EH (cell line): ENCODE measurements around the gene TRMT1.

Experiments
- DNase-seq: peaks from one replicate; pipeline ENCODE4 v3.0.0-alpha.2; 2015; ENCODE audit warnings: low read depth

TRMT1 gene

DNA sequence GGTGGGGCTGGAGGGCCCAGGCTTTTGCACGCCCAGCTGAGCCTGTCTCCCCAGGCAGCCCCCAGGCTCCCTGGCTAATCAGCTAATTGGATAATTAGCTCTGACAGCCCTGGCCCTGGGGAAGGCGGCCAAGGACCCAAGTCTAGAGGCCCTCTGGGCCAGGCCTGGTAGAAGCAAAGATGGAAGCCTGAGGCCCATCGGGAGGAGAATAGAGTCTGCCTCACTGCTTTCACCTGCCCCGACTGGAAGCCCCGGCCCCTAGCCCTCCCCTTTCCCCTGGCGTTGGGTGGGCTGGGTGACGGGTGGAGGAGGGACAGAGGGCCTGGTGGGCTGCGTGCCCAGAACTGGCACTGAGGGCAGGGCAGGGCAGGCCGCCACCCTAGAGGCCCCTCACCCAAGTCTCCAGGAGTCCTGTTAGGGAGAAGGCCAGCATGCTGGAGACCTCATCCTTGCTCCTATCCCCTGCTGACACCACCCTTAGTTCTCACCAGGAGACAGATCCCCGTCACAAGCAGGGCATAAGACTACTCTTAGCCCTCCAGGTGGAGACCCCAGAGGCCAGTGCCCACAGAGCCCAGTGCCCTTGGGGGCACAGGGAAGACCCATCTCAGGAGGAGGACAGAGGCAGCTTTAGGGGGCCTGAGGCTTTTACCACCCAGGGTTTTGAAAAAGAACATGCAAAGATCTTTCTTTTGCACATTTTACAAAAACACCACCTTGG is 25.9 kb downstream of the TRMT1 start:
- no peak for DNase-seq

DNA sequence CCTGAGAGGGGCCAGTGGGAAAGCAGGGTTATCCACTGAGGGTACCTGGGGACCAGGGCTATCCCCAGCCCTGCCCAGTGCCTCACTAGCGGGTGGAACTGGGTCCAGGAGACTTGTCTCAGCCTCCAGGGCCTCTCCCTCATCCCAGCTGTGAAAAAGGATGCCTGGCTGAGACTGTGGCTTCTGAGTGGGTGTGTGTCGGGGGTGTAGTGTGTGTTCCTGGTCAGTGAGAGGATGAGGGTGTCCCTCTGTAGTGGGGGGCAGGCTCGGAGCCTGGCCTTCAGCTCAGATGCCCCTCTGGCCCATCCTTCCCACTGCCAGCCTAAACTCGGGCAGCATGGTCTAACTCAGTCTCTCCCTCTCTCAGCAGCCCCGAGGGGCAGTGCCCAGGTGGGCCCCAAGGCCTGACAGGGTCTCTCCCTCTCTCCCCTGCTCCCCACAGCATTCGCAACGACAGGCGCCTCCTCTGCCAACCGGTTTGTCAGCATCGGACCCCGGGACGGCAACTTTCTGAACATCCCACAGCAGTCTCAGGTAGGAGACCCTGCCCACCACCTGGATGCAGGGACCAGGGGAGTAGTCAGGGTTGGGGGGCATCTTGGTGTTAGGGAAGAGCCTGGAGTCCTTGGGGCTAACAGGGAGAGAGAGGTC is 26.6 kb downstream of the TRMT1 start:
- DNase-seq: no peak

DNA sequence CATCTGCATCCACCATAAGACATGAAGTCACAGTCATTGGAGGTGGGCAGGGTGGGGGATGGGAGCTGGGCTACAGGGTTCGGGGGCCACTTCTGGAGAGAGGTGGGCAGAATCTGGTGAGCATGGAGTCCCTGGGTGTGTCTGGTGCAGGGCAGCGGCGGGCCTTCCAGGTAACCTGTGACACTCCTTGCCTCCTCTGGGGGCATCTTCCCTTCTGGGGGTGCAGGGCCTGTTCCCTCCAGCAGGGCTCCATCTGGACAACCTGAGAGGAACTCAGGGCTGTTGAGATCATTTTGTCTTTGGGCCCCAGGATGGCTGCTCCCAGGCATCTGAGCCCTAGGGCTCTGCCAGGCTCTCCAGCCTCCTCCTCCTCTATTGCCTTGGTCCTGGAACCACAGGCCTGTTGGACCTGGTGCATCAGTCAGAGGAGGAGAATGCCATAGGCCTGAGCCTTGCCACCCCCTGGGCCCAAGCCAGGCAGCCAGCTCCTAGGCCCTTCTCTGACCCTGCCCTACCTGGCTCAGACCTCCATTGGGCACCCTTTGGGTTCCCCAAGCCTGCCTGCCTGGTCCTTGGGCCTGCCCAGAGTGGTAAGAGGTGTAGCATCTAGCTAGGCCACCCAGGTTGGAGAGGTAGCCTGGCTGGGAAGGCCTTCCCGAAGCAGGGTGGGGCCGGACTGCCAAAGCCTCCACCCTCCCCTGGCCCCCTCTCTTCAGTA is 27.2 kb downstream of the TRMT1 start:
- DNase-seq: no peak

DNA sequence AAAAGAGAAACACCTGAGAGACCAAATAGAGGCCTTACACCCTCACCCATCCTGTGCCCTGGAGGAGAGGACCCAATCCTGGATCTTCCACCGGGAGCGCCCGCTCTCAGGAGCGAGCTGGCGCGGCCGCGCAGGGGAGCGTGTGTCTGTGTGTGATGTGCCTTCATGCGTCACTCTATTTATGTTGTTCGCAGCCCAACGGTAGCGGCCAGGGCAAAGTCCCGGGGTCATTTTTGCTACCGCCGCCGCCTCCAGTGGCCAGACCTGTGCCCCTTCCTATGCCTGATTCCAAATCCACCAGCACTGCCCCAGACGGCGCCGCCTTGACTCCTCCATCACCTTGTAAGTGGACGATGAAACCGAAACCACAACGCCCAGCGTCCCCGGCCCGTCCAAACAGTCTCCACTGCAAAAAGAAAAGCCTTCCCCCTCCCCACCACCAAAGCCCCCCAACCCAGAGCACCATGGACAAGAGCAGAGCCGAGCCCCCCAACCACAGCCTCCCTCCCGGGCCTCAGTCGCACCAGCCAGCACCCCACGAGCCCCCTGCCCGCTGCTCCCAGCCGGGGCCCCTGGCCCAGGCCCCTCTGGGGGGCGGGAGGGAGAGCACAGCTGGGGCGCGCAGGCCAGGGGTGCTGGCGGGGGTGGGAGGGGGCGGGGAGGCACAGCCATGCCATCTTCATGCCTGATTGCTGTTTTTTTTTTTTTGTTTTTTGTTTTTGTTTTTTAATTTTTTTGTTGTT is 28.6 kb downstream of the TRMT1 start:
- DNase-seq: no peak

DNA sequence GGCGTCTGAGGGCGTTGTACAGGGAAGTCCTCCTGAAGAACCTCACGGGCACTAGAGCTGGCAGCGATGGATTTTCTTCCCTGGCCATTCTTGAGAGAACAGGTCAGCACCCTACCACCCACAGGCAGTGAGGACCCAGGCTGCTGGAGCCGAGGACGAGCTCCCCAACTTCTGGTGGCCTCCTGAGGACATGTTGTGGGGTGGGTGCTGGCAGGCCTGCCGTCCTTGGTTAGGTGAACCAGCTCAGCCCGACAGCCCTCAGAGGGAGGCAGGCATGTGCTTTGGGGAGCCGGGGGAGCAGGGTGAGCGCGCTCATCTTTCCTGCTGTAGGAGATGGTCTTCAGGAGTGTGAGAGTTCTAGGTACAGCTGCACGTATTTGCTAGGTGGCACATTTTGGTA is 29.2 kb downstream of the TRMT1 start:
- DNase-seq: no peak

DNA sequence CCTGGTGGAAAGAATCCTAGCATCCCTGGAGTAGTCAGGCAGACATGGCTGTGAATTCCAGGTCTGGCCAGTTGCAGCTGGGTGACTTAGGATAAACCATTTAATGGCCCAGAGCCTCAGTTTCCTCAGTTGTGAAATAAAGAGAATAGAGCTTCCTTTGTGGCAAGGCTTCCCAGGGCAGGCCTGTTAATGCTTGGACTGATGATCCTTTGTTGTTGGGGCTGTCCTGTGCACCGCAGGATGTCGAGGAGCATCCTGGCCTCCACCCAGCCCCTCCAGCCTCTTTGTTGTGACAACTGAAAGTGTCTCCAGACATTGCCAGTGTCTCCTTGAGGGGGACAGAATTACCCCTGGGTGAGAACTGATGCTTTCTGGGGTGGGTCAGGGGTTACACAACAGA is 30.2 kb downstream of the TRMT1 start:
- DNase-seq: no peak

DNA sequence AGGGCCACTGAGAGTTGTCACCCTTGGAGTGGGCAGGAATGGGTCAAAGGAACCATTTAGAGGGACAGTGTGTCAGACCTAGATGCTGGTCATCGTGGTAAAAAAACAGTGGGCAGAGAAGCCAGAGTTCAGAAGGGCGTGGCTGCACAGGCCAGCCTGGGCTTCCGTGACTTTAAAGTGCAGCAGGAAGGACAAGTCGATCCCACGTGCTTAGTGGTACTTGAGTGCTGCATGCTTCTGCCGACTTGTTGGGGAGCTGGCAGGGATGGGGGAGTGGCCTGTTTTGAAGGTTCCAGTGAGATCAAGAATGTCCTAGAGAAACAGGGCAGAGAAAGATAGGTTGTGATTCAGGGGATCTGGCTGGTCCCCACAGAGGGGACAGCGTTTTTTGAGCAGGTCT is 30.9 kb downstream of the TRMT1 start:
- DNase-seq: no peak

DNA sequence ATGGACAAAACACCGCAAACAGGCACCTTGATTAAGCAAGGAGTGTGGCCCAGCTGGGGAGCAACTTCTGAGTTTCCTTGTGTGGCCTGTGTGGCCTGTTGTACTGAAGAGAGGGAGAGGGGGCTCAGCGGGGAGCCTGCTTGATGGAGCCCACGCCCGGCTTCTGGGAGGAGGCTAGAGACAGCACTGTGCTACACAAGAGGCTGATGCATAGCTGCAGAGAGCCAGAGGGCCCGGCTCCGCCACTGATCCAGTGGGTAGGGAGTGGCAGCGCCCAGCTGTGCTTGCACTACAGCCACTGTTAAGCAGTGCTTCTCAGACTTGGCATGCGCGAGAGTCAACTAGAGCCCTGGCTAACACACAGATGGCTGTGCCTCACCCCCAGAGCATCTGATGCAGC is 32.9 kb downstream of the TRMT1 start:
- DNase-seq: no peak

DNA sequence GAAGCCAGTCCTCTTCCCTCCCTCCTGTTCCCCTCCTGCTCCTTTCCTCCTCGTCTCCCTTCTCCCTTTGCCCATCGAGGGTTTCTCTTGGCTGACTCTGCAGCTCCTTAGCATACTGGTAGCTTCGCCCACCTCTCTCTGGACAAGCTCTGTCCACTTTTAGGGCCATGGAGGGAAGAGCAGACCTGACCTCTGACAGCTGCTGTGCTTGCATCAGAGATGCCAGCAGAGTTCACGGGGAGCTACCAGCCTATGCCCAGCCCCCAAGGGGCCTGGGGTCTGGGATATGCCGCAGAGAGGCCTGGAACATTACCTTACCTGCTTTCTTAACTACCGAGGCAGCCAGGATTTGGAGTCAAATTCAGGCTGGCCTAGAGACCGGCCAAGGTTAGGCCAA is 33.5 kb downstream of the TRMT1 start:
- no peak for DNase-seq

DNA sequence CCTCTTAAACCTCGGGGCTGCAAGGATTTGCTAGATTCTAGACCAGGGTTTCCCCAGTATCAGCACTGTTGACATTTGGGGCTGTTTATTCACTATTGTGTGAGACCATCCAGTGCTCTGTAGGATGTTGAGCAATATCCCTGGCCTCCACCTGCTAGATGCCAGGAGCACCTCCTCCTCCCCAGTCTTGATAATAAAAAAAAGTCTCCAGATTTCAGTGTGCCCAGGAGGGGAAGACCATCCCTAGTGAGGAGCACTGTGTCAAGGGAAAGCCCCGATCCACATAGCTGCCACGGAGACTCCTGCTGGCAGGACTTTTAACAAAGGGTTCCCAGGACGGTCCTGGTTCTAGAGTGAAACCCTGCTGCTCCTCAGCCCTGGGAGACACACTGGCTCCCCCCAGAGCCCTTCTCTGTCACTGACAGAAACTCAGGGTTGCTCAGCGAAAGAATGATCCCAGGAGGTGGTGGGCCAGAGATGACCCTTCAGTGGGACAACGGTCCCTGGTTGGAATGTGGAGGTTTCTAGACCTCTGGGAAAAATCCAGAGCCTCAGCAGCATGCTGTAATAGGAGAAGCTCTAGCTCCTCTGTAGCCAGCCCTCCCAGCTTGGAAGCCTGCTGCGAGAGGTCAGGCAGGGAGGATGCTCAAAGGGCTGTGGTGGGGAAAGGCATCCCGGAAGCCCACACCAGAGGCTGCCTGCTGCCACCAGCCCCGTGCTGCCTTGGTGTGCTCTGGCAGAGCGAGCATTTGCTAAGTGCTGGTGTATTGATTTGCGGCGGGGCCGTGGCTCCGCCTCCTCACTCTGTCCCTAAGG is 34.1 kb downstream of the TRMT1 start:
- DNase-seq: peak; percentile 65

DNA sequence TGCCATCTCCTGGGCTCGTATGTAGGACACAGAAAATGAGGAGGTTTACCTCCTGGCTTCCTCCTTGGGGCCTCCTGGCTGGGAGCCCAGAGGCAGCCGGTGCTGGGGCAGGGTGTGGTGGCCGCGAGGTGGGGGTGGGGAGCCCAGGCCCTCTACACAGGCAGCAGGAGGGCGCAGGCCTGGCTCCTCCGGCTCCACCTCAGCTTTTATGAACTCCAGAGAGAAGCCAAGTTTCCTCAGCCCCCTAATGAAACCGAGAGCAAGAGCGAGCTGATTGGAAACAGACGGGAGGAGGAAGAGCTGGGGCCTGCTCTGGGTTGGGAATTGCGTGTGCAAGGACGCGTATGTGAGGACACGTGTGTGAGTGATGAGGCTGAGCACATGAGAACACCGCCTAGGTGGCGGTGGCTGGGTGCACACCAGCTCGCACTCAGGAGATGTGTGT is 37.0 kb downstream of the TRMT1 start:
- peak; percentile 61 for DNase-seq

DNA sequence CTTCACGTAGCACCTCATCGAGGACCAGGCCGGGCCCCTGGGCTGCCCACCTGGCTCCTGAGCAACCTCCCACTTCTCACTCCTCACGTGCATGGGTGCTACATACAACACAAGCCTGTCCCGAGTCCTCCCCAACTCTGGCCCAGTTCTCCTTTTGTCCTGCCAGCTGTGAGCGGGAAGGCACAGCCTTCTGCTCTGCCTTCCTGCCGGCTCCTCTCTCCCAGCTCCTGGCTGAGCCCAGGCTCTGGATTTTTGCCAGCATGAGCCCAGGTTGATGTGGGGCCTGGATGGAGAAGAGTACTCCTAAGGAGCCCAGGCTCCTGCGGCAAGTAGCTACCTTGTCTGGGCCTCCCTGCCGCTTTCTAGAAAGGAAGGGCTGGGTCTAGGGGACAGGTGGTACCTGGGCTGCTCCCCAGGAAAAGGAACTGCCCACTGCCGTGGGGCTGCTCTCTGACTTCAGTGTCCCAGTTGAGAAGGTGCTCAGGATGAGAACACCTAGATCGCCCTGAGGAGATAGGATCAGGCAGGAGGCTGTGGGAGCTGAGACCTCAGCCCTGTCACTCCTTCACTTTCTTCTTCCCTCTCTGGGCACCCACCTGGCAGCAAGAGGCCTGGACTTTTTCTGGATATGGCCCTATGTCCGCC is 37.5 kb downstream of the TRMT1 start:
- DNase-seq: no peak

DNA sequence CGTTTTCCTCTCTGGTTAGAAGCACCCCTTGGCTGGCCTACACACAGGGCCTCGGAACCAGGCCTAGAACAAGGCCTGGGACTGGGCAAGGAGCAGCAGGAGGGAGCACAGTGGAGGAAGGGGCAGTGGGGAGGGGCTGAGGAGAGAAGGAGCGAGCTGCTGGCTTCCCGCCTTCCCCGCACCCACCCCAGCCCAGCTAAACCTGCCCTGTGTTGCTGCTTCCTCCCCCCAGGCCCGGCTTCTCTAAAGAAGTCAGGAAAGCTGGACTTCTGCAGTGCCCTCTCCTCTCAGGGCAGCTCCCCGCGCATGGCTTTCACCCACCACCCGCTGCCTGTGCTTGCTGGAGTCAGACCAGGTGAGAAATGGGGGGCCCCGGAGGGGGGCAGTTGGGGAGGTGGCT is 38.2 kb downstream of the TRMT1 start:
- DNase-seq: no peak

DNA sequence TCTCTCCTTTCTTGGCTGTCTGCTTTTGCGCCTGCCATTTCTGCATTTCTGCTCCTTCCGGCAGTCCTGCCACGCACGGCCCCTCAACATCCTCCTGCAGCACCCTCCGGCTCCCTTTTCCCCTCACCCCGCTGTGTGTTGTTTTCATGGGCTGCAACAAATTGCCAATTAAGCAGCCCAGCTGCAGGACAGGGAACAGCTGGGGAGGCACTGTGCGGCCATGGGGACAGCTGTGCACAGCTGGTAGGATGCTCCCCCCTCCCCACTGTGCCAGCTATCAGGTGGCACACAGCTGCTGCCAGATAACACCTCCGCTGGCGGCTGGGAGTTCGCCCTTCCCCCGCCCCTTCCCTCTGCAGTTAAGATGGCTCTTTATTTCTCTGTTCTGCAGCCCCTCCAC is 39.3 kb downstream of the TRMT1 start:
- DNase-seq: no peak

DNA sequence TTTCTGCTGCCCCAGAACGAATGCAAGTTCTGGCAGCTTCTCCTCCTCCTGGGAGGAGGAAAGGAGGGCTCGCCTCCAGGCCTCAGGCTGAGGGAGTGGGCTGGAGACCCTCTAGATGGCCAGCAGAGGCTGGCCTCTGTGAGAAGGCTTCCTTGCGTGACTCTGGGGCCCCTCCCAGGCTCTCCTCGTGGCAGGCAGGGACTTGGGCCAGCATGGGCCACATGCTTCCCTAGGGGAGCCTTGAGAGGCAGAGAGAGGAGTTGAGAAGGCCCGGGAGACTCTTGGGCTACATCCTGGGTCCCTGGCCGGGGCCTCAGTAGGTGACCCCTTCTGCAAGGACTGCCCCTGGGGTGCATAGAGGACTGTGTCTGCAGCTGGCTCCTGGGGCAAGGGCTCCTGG is 39.8 kb downstream of the TRMT1 start:
- no peak for DNase-seq

DNA sequence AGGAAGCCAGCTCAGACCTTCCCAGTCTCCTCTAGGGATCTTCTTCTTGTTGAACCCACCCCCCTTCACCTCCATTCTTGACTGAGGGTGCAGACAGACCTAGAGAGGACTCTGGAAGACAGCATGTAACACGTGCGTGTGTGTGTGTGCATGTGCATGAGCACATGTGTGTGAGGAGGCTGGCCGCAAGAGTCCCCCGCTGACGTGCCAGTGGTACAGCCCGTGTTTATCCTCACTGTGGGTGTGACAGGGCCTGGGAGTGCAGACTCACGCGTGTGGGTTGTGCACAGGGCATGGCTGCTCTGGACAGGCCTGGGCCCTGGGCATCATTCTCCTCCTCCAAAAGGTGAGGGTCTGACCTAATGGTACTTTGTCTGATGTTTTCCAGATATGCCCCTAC is 40.2 kb downstream of the TRMT1 start:
- DNase-seq: no peak

DNA sequence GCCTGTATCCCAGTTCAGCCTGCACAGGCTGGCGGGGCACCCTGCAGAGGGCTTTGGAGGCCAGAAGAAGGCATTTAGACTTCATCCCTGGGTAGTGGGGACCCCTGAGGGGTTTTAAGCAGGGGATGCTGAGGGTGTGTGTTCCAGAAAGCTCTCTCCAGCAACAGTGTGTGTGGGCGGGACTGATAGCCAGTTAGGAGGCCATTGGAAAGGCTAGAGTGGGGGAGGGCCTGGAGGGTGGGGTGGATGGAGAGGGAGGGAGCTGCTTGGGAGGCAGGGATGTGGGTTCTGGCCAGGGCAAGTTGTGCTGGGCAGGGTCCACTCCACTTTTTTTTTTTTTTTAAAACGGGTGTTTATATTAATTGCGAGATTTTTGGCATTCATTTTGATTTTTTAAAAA is 42.2 kb downstream of the TRMT1 start:
- no peak for DNase-seq

DNA sequence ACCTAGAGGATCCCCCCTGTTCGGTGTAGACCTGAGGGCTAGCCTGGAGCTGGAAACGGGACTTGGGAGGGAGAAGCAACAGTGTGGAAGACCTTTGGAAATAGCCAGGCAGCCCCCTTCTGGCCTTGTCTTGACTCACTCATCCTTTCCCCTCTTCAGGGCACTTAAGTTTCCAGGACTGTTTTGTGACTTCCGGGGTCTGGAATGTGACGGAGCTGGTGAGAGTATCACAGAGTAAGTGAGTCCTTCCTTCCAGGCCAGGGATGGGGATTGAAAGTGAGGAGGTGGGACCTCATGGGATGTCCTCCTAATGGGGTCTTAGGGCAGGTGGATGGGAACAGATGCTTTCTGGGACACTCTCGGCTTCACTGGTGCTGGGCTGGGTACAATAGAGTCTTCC is 43.3 kb downstream of the TRMT1 start:
- no peak for DNase-seq

DNA sequence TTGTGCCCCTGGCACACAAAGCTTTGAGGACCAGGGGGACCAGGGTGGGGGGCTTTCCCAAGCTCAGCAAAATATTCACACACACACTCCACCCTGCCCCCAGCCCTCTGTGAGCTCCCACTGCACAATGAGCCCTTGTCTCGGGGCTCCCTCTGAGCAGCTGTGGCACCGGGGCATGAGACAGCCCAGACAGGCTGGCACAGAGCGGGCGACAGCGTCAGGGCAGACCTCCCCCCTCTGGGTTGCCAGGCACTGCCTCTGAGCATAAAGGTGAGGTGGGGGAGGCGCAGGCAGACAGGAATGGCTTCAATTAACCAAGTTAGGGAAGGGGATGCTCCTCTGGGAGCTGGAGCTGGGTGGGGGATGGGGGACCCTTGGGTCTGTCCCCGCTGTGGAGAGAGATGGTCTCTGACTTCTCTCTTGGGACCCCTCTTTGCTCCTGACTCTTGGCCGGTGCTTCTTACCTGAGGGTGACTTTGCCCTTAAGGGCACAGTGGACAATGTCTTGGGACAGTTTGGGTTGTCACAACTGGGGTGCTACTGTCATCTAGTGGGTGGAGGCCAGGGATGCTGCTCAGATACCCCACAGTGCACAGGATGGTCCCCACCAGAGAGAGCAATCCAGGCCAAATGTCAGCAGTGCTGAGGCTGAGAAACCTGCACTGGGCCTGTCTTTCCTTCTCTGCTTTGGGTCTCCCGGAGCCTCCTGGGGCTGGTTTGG is 44.2 kb downstream of the TRMT1 start:
- DNase-seq: no peak

DNA sequence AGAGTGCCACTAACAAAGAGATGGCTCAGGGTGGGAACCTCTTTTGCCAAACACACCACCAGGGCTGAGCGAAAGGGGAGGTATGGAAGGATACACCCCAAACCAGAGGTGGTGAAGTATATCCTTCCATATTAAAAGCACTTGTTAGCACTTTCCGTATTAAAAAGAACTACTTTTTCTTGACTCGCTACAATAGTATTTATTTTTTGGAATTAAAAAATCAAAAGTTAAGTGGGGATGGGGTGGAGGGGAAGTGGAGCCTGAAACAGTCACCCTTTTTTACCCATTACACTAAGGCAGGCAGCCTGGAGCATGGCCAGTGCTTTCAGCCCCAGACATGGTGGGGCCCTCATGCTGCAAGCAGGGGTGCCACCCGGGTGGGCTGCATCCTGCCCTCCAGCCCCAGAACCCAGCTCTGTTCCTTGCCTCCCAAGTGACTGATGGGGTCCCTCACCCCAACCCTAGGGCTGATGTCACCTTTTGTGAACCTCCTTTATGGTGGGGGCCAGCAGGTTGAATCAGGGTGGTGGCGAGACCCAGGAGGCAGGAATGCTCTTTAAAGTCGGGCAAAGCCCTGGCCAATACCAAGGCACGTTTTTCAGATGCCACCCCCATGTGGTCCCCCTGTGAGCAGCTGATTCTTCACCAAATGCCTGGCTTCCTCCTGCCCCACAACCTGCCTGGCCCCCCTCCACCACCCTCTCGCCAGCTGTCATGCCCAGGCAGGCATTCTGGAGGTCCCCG is 44.9 kb downstream of the TRMT1 start:
- DNase-seq: no peak
